Hematopoietic multipotent progenitor cell treated with erythropoietin and hydrocortisone succinate and interleukin-3 and kit ligand, for 8 days (in vitro differentiated cells): ENCODE measurements around the gene OGFOD2.

Experiments
- DNase-seq: peaks from one replicate; pipeline ENCODE4 v3.0.0-alpha.2; 2015

OGFOD2 gene

GRCh38 chr12:122989225-122989839 is 14.3 kb downstream of the OGFOD2 start:
- DNase-seq = no peak

GRCh38 chr12:122989874-122990419 is 14.9 kb downstream of the OGFOD2 start:
- DNase-seq = no peak

DNA sequence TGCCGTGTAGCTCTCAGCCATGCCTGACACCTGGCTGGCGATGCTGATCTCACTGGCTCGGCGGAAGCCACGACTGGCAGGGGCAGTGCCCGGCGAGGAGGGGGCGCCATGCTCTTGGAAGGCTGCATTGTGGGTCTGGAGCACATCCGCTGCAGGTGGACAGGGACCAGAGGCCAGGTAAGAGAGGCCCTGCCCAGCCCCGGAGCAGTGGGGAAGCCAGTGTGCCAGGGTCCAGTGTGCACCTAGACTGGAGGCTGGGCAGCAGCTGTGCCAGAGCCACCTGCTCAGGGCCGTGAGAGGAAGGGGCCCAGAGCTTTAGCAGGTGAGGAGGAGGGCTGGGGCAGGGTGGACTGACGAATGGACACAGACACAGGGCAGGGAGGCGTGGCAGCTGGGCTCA is 15.5 kb downstream of the OGFOD2 start:
- no peak for DNase-seq

DNA sequence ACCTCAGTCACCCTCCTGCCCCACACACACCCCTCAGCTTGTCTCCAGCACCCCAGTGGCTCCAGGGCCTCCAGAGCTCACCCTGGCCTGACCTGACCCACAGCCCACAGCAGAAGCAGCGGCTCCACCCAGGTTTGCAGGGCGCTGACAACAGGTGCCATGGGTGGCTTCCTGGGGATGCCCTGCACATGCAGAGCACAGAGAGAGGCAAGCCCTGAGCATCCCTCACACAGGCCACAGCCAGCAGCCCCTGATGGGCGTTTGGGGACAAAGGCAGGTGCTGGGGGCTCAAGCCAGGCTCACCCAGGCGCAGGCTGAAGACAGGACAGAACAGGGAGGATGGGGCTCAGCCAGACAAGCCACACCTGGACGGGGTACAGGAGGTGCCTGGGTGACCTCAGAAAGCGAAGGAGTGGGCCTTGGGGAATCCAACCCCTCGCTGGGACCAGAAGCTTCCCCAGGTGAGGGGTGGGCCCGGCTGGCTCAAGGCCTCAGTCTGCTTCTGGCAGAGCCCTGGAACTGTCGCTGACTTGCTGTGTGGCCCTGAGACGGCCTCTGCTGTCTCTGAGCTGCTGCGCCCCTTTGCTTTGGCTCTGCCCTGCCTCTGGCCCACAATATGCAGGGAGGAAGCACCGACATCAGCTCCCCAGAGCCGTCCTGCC is 16.0 kb downstream of the OGFOD2 start:
- DNase-seq = no peak

GRCh38 chr12:122991623-122992275 is 16.7 kb downstream of the OGFOD2 start:
- DNase-seq = no peak

DNA sequence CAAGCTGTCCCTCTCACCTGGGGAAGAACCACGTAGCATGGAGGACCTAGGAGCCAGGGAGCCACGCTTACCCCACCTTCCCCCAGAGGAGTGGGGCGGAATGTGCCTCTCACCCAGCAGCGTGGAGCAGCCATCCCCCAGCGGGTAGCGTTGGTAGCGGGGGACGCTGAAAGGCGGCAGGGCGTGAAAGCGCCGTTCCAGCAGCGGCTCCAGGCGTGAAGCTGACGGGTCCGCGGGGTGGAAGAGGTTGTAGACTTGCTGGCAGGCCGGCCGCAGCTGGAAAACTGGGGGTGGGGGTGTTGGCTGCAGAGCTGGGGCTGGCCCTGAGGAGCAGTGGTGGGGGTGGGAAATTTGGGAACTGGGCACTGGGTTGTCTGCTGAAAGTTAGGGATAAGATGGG is 17.3 kb downstream of the OGFOD2 start:
- DNase-seq = no peak

DNA sequence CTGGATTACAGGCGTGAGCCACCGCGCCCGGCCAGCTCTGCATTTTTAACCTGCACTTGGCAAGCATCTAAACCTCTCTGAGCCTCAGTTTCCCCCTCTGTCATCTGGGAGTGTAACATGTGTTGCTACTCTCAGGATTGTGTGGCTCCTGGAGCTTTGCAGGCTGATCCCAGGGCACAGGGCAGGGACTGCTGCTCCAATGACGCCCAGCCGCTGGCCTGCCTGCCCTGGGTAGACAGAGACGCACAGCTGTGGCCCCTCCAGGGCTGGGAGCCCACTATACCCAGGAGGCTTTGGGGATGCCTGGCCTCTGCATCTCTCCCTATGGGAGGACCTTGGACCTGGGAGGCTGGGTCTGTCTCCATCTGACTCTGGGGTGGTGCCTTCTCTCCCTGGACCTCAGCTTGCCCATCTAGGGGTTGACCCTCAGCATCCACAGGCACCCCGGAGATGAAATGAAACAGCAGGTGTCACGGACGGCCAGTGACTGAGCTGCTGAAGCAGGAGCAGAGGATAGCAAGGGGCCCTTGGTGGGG is 19.2 kb downstream of the OGFOD2 start:
- no peak for DNase-seq

- DNase-seq = no peak
Observed at GRCh38 chr12:122994781-122995502, 19.9 kb downstream of the OGFOD2 start.

DNA sequence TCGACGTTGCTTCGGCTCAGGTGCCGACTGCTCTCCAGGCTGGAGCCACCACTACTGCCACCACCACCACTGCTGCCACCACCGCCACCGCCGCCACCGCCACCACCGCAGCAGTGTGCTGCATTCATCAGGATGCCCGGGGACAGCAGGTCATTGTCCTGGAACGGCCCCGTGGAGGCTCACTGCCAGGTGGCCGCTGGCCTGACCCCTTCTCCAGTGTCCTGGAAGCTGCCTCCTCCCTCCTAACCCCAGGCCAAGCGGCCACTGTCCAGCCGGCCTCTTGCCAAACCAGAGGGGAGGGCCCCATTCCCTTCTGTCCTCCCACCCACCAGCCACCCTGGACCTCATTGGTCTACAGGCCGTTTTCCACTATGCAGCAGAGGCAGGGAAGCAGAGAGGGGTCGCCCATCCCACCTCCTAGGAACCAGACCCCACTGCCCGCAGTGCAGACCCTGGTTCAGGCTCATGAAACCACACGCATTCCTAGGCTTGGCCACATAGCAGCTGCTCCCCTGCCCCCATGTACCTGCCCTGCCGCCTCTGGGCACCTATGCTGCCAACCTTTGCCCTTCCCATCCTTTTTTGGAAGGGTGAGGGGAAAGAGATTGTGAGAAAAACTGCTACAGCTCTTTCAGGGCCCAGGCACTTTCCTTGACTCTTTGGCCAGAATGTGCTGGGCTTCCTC is 20.6 kb downstream of the OGFOD2 start:
- DNase-seq = no peak

DNA sequence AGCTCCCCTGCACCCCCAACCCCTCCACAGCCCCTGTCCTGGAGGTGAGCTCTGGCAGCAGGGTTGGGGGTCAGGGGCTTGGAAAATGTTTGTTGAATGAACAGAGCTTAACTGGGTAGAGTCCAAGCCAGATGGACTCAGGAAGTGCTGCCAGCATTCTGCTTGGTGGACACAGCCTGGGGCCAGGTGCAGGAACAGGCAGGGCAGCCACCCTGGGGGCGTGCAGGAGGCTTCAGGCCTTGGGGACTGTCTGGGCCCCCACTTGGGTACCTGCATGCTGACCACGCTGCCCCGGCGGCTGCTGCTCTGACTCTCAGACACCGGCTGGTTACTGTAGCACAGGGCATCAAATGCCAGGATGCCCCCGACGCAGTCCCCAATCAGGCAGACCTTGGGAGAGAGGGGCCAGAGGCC is 21.2 kb downstream of the OGFOD2 start:
- DNase-seq = no peak

DNA sequence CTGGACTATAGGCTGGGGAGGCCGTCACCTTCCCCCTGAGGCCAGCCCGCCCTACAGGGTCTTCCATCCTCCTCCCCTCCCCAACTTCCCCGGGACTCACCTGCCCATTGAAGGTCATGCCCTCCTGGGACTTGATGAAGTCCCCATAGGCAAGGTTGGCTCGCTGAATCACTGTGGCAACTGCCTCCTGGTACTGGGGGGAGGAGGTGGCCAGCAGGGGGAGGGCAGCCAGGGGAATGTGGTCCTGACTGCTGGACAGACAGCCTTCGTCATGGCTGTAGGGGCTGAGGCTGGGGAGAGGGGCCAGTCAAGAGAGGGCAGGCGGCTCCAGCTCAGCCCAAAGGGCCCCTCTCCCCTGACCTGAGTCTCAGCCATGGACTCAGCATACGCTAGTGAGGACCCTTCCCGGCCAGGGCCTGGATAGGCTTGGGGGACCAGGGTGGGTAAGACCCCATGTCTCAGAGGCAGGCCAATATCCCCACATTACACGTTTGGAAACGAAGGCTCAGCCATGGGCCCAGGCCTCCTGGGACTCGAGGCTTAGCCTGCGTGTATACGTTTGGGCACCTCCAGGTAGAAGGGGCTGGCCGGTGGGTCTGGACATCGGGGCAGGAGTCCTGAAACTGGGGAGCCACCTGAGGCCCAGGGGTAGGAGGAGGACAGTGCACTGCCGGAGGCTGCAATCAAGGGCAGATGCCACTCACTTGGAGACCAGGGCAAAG is 21.7 kb downstream of the OGFOD2 start:
- DNase-seq = no peak

DNA sequence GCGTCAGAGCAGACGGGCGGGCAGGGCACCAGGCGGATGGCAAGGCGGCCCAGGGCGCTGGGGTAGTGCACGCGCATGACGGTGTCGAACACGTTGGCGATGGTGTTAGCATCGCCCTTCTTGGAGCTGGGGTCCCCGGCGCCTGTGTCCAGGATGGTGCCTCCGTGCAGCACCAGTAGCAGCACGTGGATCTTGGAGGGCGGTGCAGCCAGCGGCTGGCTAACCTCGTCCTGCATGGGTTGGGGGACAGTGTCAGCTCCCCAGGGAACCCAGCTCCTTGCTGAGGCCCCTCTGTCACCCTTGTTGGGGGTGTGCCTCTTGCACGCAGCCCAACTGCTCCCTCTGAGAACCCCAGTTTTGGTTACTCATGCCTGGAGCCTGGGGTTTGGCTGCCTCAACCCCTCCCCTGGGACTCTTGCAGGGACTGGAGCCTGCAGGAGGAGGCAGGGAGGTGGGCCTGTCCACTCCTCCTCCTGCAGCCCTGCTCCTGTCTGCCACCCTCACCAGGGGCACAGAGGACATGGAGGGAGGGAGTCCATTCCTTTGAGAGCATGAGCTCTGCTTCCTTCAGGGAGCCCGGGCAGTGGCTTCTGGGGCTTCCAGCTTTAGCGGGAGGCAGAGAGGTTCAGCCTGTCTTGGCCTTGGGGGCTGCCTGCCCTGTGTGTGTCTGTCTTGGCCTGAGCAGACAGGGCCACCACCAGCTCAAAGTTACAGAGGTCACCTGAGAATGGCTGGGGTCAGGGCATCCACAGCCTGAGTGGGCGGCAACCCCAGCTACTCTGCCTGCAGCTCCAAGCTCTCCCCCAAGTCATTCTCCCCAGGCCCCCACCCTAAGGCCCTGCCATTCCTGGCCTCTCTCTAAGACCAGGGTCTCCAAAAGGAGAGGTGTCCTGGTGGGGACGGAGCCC is 22.6 kb downstream of the OGFOD2 start:
- no peak for DNase-seq

GRCh38 chr12:122998316-122998715 is 23.3 kb downstream of the OGFOD2 start:
- no peak for DNase-seq

- DNase-seq = no peak
Observed at GRCh38 chr12:122999196-122999946, 24.3 kb downstream of the OGFOD2 start.

DNA sequence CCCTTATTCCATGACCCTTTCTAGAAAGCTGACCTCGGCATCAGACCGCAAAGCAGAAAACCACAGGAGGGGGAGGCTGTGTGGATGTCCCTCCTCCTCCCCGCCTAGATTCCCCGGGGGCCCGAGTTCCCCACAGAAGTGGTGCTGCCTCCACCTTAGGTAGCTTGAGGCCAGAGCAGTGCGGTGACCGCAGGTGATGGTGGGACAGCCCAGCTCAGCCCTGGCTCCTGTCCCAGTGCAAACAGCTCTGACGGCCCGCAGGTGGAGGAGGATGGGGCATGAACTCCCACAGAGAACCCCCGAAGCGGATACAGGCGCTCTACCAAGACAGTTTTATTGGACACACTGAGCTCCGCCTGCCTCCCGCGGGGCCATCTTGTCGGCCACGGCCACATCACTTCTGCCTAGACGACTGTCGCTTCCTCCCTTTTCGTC is 25.0 kb downstream of the OGFOD2 start:
- DNase-seq = no peak

DNA sequence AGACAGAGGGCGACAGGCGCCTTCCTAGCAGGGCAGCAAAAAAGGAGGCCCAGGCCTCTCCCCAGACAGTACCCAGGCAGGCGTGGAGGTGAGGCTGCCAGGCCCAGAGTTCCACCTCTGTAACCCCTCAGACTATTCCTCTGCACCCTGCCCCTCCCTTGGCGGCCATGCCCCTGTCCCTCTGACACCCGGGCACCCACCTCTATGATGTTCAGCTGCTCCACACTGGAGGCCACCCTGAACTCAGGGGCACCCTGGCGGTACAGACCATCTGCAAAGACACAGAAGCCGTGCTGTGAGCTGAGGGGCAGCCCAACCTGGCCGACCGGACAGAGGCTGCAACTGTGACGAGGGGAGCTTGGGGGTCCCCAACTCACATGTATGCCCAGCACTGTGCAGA is 25.5 kb downstream of the OGFOD2 start:
- DNase-seq = no peak

DNA sequence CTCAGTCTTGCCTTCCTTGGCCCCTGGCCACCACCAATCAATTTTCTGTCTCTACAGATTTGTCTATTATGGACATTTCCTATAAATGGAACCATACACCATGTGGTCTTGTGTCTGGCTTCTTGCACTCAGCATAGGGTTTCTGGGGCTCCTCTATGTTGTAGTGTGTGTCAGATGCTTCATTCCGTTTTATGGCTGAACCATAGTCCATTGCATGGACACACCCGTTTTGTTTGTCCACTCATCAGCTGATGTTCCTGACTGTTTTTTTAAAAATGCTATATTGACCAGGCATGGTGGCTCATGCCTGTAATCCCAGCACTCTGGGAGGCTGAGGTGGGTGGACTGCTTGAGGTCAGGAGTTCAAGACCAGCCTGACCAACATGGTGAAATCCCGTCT is 26.4 kb downstream of the OGFOD2 start:
- no peak for DNase-seq

DNA sequence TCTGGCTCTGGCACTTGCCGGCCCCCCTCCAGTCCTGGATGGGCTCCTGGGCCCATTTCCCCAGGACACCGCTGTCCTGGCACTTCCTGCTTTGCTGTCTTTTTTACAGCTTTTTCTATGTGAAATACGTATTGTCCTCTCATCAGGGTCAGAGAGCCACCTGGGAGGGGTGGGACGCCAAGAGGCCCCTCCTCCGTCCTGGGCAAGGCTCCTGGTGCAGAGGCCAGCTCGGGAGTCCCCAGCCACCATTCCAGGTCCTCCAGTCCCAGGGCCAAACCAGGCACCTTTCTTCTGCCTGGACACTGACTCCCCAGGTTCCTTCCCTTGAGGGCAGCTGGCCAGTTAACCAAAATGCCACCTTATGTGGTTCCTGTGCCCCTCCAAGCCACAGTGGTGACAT is 28.2 kb downstream of the OGFOD2 start:
- DNase-seq = no peak

- no peak for DNase-seq
Observed at GRCh38 chr12:123004287-123004686, 29.2 kb downstream of the OGFOD2 start.

DNA sequence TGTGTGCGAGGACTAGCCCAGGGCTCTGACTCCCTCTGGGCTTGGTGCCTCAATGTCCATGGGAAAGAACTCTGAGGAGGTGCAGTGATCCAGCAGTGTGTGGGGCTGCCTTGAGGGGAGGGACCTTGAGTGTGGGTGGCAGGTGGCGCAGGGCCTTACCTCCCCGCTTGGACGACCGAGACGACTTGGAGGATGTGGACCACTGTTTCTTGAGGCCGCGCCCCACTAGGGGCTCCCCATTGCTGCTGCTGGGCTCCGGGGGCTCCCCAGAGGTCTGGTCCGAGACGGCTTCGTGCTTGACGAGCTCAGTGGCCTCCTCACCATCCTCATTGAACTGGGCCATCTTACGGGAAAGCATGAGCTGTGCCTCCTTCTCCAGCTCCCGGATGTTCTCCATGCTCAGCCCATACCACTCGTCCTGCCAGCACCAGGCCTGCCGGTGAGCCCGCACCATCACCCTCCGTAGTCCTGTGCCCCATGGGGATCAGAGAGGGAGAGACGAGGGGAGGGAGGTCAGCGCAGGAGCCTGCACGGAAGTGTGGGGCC is 30.1 kb downstream of the OGFOD2 start:
- DNase-seq = no peak
